A673 (cell line): ENCODE measurements around the gene ST6GAL2.

Source experiments
- CTCF ChIP-seq: fragments of 300-800, 200-600 bp; sonication (generic); conservative IDR thresholded peaks from 2 replicates; pipeline ENCODE4 v1.5.1; 2017; ENCODE audit warnings: low read depth, mild to moderate bottlenecking, antibody characterized with exemption, low read length, moderate library complexity, mixed read lengths
- EZH2 ChIP-seq: fragments of 200-600 bp; sonication (generic); IDR thresholded peaks from 2 replicates; pipeline ENCODE4 v1.6.1; 2017; ENCODE audit warnings: borderline replicate concordance, low read depth, mild to moderate bottlenecking, mixed read lengths, antibody characterized with exemption, low read length; ENCODE audit not compliant: poor library complexity, severe bottlenecking

- TF ChIP-seq CTCF (no peak), EZH2 (no peak)
These were observed 73.1 kb downstream of the ST6GAL2 start for GRCh38 chr2:106812841-106813240.
